H1 (cell line): ENCODE results near the gene MEGF9. TPM values are rescaled to one million over a fixed set of nuclear protein-coding genes. Genes with fewer than 3 reads are reported as not detected.

Experiments
- CTCF ChIA-PET: fragments of 300-600 bp; sonication (Branson Sonifier 250); formaldehyde crosslinking; loops from one replicate; lab custom pipeline; 2021; ENCODE audit not compliant: partially characterized antibody; lab: Charles Lee
- POLR2A ChIA-PET: fragments of 300-600 bp; sonication (Branson Sonifier 250); formaldehyde crosslinking; loops from one replicate; lab custom pipeline; 2021; ENCODE audit warnings: inconsistent platforms; ENCODE audit not compliant: partially characterized antibody; lab: Charles Lee
- DNase-seq, 2 experiments: peaks; one replicate each; pipeline versions ENCODE4 v3.0.0 to v3.0.0-alpha.2; 2010 to 2022; ENCODE audit warnings: low spot score in 2 of 2, low read depth in 1 of 2, mixed read lengths in 1 of 2
- FAIRE-seq: peaks from 2 replicates; lab custom pipeline; 2011; peaks lifted over from hg19 to GRCh38; lab: Jason Lieb, UNC
- H2AFZ ChIP-seq: 2 replicates; pipeline ENCODE4 v1.8.1; 2012; ENCODE audit warnings: low read length, inconsistent platforms
- H2AK5ac ChIP-seq: 2 replicates; pipeline ENCODE4 v1.6.1; 2013; ENCODE audit warnings: low read depth, low read length
- H2BK120ac ChIP-seq: replicated peaks from 2 replicates; pipeline ENCODE3; 2013; ENCODE audit warnings: low read depth, low read length, inconsistent platforms
- H2BK12ac ChIP-seq: 2 replicates; pipeline ENCODE4 v1.6.1; 2013; ENCODE audit warnings: low read depth, low read length
- H2BK15ac ChIP-seq: 2 replicates; pipeline ENCODE4 v1.6.1; 2013; ENCODE audit warnings: low read length
- H2BK20ac ChIP-seq: 2 replicates; pipeline ENCODE4 v1.6.1; 2013; ENCODE audit warnings: low read length
- H2BK5ac ChIP-seq: 2 replicates; pipeline ENCODE4 v1.6.1; 2013; ENCODE audit warnings: low read depth, low read length
- H3K14ac ChIP-seq: 2 replicates; pipeline ENCODE4 v1.6.1; 2013; ENCODE audit warnings: inconsistent platforms; ENCODE audit not compliant: insufficient read length
- H3K18ac ChIP-seq: 2 replicates; pipeline ENCODE4 v1.6.1; 2013; ENCODE audit warnings: low read length; ENCODE audit errors: extremely low read depth
- H3K23ac ChIP-seq: 2 replicates; pipeline ENCODE4 v1.6.1; 2013; ENCODE audit warnings: inconsistent platforms; ENCODE audit not compliant: insufficient read length
- H3K23me2 ChIP-seq: 2 replicates; pipeline ENCODE4 v1.6.1; 2013; ENCODE audit warnings: low read depth, low read length
- H3K27ac ChIP-seq: 2 replicates; pipeline ENCODE4 v1.6.1; 2011; ENCODE audit warnings: low read depth, low read length, inconsistent platforms
- H3K27me3 ChIP-seq, 4 experiments: replicated peaks in 1 of 4; 1 replicate in 1 of 4; 2 replicates in 3 of 4; pipeline versions ENCODE4 v1.6.1 to v1.8.1; 2011 to 2013; ENCODE audit warnings: low read length in 3 of 4, mild to moderate bottlenecking in 3 of 4, inconsistent platforms in 2 of 4, mixed read lengths in 2 of 4, moderate library complexity in 1 of 4; ENCODE audit not compliant: control insufficient read depth in 3 of 4, insufficient read depth in 3 of 4; ENCODE audit errors: extremely low read depth in 1 of 4
- H3K36me3 ChIP-seq, 4 experiments: 2 replicates each; pipeline versions ENCODE4 v1.6.1 to v1.8.1; 2011 to 2013; ENCODE audit warnings: mild to moderate bottlenecking in 4 of 4, low read length in 3 of 4, moderate library complexity in 2 of 4, control low read depth in 1 of 4, inconsistent platforms in 1 of 4; ENCODE audit not compliant: insufficient read depth in 4 of 4, control insufficient read depth in 2 of 4
- H3K4ac ChIP-seq: replicated peaks from 2 replicates; pipeline ENCODE3; 2013; ENCODE audit warnings: low read length, low read depth, mixed read lengths, inconsistent platforms; ENCODE audit not compliant: insufficient read length
- H3K4me1 ChIP-seq, 4 experiments: replicated peaks in 1 of 4; 1 replicate in 1 of 4; 2 replicates in 3 of 4; pipeline versions ENCODE4 v1.6.1 to v1.8.1; 2011 to 2013; ENCODE audit warnings: low read length in 3 of 4, inconsistent platforms in 2 of 4, mixed read lengths in 1 of 4; ENCODE audit not compliant: insufficient read depth in 4 of 4, control insufficient read depth in 3 of 4
- H3K4me2 ChIP-seq, 2 experiments: 2 replicates each; pipeline versions ENCODE4 v1.6.1 to v1.8.1; 2011 to 2013; ENCODE audit warnings: low read depth in 2 of 2, low read length in 2 of 2, control low read depth in 1 of 2, inconsistent platforms in 1 of 2, mild to moderate bottlenecking in 1 of 2; ENCODE audit not compliant: insufficient read depth in 1 of 2
- H3K4me3 ChIP-seq, 4 experiments: fragments of 200-600, 300-600 bp in 1 of 4; sonication (generic), shearing (Covaris generic), sonication (Bioruptor Twin) in 1 of 4; 2 replicates each; pipeline versions ENCODE4 v1.5.1 to v1.8.1; 2011 to 2016; ENCODE audit warnings: low read length in 4 of 4, low read depth in 3 of 4, control low read depth in 2 of 4, inconsistent platforms in 2 of 4, mild to moderate bottlenecking in 2 of 4, mixed read lengths in 1 of 4, moderate library complexity in 1 of 4; ENCODE audit not compliant: insufficient read depth in 2 of 4; ENCODE audit errors: extremely low read depth in 1 of 4
- H3K56ac ChIP-seq: replicated peaks from 2 replicates; pipeline ENCODE3; 2013; ENCODE audit warnings: low read depth, mild to moderate bottlenecking, mixed read lengths, low read length, inconsistent platforms; ENCODE audit not compliant: insufficient read length
- H3K79me1 ChIP-seq: 2 replicates; pipeline ENCODE4 v1.6.1; 2013; ENCODE audit warnings: low read depth, low read length, control low read depth
- H3K79me2 ChIP-seq, 2 experiments: 2 replicates each; pipeline versions ENCODE4 v1.6.1 to v1.8.1; 2012 to 2013; ENCODE audit warnings: low read length in 2 of 2, mild to moderate bottlenecking in 2 of 2, inconsistent platforms in 1 of 2; ENCODE audit not compliant: insufficient read depth in 2 of 2, control insufficient read depth in 1 of 2
- H3K9ac ChIP-seq, 4 experiments: replicated peaks in 1 of 4; 1 replicate in 1 of 4; 2 replicates in 3 of 4; pipeline versions ENCODE4 v1.6.1 to v1.8.1; 2011 to 2013; ENCODE audit warnings: low read depth in 3 of 4, low read length in 3 of 4, control low read depth in 2 of 4, mild to moderate bottlenecking in 2 of 4, moderate library complexity in 2 of 4, inconsistent platforms in 1 of 4; ENCODE audit errors: extremely low read depth in 1 of 4
- H3K9me3 ChIP-seq, 2 experiments: 2 replicates each; pipeline versions ENCODE4 v1.6.1 to v1.8.1; 2012 to 2013; ENCODE audit warnings: mild to moderate bottlenecking in 2 of 2, moderate library complexity in 2 of 2, control low read depth in 1 of 2, inconsistent platforms in 1 of 2, low read depth in 1 of 2, low read length in 1 of 2, mixed read lengths in 1 of 2; ENCODE audit not compliant: insufficient read depth in 2 of 2
- H4K20me1 ChIP-seq, 2 experiments: replicated peaks in 1 of 2; 2 replicates each; pipeline versions ENCODE3 to v1.8.1; 2011 to 2013; ENCODE audit warnings: inconsistent platforms in 2 of 2, low read length in 2 of 2, mild to moderate bottlenecking in 1 of 2; ENCODE audit not compliant: insufficient read depth in 2 of 2, control insufficient read depth in 1 of 2
- H4K5ac ChIP-seq: 2 replicates; pipeline ENCODE4 v1.6.1; 2013; ENCODE audit warnings: low read length, low read depth, mixed read lengths, inconsistent platforms; ENCODE audit not compliant: insufficient read length
- H4K8ac ChIP-seq: 2 replicates; pipeline ENCODE4 v1.8.0; 2013; ENCODE audit warnings: mild to moderate bottlenecking, moderate library complexity, low read length, inconsistent platforms; ENCODE audit not compliant: insufficient read depth; ENCODE audit errors: extremely low read depth
- H4K91ac ChIP-seq: replicated peaks from 2 replicates; pipeline ENCODE3; 2013; ENCODE audit warnings: low read length, mixed read lengths, inconsistent platforms; ENCODE audit not compliant: insufficient read length
- CBX8 ChIP-seq: fragments of 300-800, 300-1000 bp; sonication (generic); IDR thresholded peaks from 2 replicates; pipeline ENCODE4 v1.7.1; 2016; ENCODE audit warnings: low read depth, low read length, borderline replicate concordance
- GTF2F1 ChIP-seq: IDR thresholded peaks from 2 replicates; pipeline ENCODE4 v1.6.1; 2012; ENCODE audit warnings: low read depth, low read length, improper control_type of control experiment, borderline replicate concordance
- SIN3A ChIP-seq, 2 experiments: IDR thresholded peaks in 1 of 2; conservative IDR thresholded peaks in 1 of 2; 2 replicates each; pipeline ENCODE4 v1.6.1; 2011 to 2012; ENCODE audit warnings: low read length in 2 of 2, improper control_type of control experiment in 1 of 2, low read depth in 1 of 2, mild to moderate bottlenecking in 1 of 2
- SUZ12 ChIP-seq: fragments of 200-600 bp; sonication (generic); IDR thresholded peaks from 2 replicates; pipeline ENCODE4 v1.6.1; 2012; ENCODE audit warnings: mild to moderate bottlenecking, inconsistent platforms, low read length, moderate library complexity, mixed read lengths
- whole genome bisulfite sequencing, 2 experiments: shearing (Covaris generic) in 1 of 2; methylation state at CpG; one replicate each; pipeline versions ENCODE4 v1.1.6 to v1.1.7; 2013 to 2015; ENCODE audit warnings: low lambda C conversion rate in 2 of 2, mixed read lengths in 2 of 2, inconsistent platforms in 1 of 2, low coverage in 1 of 2, missing lambda C conversion rate in 1 of 2; ENCODE audit not compliant: insufficient replicate concordance in 2 of 2, insufficient coverage in 1 of 2, insufficient read length in 1 of 2; ENCODE audit errors: extremely low coverage in 1 of 2, missing lambda C conversion rate in 1 of 2; 5-methylcytosine and 5-hydroxymethylcytosine counted together
- polyA plus RNA-seq, 7 experiments: library from polyadenylated mRNA; depleted of rRNA in 3 of 7; stranded (reverse) in 5 of 7; unstranded in 2 of 7; fragments of >200 nt in 5 of 7; fragments of 200-250 nt in 2 of 7; gene quantifications; 1 replicate in 5 of 7; 2 replicates in 1 of 7; 4 replicates in 1 of 7; pipeline versions ENCODE4 v1.2.1 to v1.2.3, GENCODE V29; 2011 to 2013; ENCODE audit warnings: missing spikeins in 2 of 7, mixed read lengths in 2 of 7
- total RNA-seq: library from RNA; stranded (reverse); fragmentation: NEBNext Ultra II Directional; extraction: Animal tissue kit (Norgen Biotek cat#: 25700); gene quantifications from 2 replicates; pipeline ENCODE4 v1.2.1, GENCODE V29; 2021

Gene MEGF9
- total and polyA plus RNA-seq, 2 of the 8 experiments (the other 6 are each of a cell fraction or from before 2014, with no cell fraction given) = 0.45 to 1.8 TPM

DNA sequence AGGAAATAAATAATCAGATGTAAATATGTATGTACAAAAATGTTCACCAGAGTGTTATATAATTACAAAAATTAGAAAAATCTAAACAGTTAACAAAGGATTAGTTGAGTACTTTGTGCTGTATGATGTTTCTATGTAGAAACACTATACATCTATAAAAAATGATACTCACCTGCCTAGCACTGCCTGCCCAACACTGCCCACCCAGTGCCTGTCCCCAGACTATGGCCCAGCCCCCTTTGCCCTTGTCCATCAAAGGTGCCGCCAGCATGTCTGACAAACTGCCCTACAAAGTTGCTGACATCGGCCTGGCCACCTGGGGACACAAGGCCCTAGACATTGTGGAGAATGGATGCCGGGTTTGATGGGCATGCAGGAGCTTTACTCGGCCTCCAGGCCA, 6.1 kb upstream of the MEGF9 start:
- H3K9ac ChIP-seq = no peak overlapping the region
- H3K23ac ChIP-seq = no peak overlapping the region
- H2AFZ ChIP-seq = no peak overlapping the region
- H4K91ac ChIP-seq = no peak overlapping the region
- H4K20me1 ChIP-seq = no peaks in the 10 kb centered on the region
- no peaks in the 10 kb centered on the region for H3K27me3 ChIP-seq
- no peak overlapping the region for H3K56ac ChIP-seq
- H3K14ac ChIP-seq = no peak overlapping the region
- CTCF ChIA-PET = interaction anchor here (1.5 kb wide), 1 partner anchor 9 kb away, joined by 6 read pairs; no protein-coding TSS in a partner anchor
- no peak overlapping the region for H3K4me3 ChIP-seq
- no peak overlapping the region for H2AK5ac ChIP-seq
- no peak overlapping the region for H3K27ac ChIP-seq
- WGBS, 2 experiments = 93% methylated on average over 4 of the region's 4 CpGs; no CpG with 5 or more reads in 1 of the 2 experiments
- no peak for DNase-seq
- TF ChIP-seq SIN3A (conservative IDR thresholded peaks at IDR 0.05 in 1 of 2, IDR thresholded peaks at IDR 0.05 in 1 of 2; ENCODE audit: low read depth in 1 of 2, low read length in 2 of 2) (no peak), CBX8 (no peak), GTF2F1 (no peak), SUZ12 (no peak)
- no peaks in the 10 kb centered on the region for H3K79me2 ChIP-seq
- no peak overlapping the region for H2BK120ac ChIP-seq
- no peak overlapping the region for H3K4me2 ChIP-seq
- peaks cover 0 to 2% (median 1%) of the 10 kb centered on the region in 4 experiments; a peak in 3 of 7 replicates for H3K4me1 ChIP-seq
- H2BK12ac ChIP-seq = no peak overlapping the region
- H2BK5ac ChIP-seq = no peak overlapping the region
- no peak overlapping the region for H2BK15ac ChIP-seq
- H3K23me2 ChIP-seq = peaks cover 1% of the 10 kb centered on the region; the same call in 1 of the 2 replicates
- H3K36me3 ChIP-seq = no peaks in the 10 kb centered on the region
- H4K5ac ChIP-seq = no peak overlapping the region
- no peaks in the 10 kb centered on the region for H3K9me3 ChIP-seq
- H4K8ac ChIP-seq = no peak overlapping the region
- H3K18ac ChIP-seq = no peak overlapping the region
- no peak overlapping the region for H3K4ac ChIP-seq
- FAIRE-seq = no peak
- POLR2A ChIA-PET = no interaction called here
- H2BK20ac ChIP-seq = no peak overlapping the region
- no peaks in the 10 kb centered on the region for H3K79me1 ChIP-seq
